CD4-positive, alpha-beta T cell treated with Interleukin-1 beta for 1 hour (primary cell): ENCODE measurements around the gene CCDC154.
"Not testable (repeated sequence)": the region's sequence is repeated elsewhere in the genome, so short reads cannot be mapped to it uniquely, and the experiment has no call there.

Experiments used
- DNase-seq, 2 donors: peaks; one replicate each; pipeline ENCODE4 v3.0.0-alpha.2; 2020 to 2022

Gene CCDC154

DNA sequence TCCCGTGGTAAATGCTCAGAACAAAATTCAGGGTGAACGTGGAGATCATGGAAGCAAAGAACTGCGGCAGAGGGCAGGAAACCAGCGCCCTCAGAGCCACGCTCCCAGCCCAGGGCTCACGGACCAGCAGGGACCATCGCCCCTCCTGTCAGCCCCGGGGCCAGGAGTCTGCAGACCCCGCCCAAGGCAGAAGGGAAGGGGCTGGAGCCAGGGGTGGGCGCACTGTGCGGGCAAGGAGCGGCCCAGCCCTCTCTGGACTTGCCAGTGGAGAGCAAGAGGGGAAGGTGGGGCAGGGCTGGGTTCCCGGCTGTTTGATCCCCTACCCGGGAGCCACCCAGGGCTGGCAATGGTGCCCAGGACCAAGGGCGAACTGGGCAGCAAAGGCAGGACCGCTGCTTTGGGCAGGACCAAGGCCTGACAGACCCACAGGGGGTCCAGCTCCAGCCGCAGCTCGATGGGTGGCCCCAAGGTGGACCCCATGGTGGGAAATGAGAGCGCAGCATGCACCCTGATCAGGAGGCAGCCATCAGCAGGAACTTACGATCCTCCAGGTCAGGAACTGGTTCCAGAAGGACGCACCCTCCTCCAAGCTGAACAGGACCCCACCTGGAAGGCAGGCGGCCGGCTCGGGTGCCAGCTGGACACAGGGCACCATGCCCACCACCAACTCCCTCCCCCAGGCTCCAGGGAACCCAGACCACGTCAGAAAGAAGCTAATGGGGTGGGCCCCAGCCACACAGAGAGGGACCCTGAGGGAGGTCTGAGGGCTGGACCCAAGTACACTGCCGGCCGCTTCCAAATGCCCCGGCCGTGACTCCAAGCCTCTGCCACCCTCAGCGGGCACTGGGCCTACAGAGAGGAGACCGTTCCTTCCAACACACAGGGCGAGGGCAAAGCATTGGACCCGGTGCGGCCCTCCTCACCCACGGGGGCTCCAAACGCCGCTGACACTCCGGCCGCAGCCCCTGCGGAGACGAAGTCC is 11.1 kb upstream of the CCDC154 start:
- no peak for DNase-seq

DNA sequence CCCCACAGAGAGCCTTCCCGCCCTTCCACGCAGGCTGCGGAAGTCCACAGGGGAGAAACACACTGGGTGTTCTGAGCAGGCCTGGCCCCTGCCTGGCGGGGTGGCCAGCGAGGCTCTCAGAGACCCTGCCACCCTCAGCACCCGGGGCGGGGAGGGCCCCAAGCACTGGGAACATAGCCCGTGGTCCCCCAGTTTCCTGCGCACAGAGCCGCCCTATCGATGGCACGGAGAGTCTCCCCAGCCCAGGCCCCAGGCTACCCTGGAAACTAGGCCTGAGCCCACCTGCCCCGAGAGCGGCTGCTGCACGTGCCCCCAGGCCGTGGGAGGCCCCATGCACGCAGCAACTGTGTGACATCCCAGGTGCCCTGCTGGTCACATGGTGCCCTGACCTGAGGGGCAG is 10.2 kb upstream of the CCDC154 start:
- no peak for DNase-seq

- no peak for DNase-seq
These were observed 9.0 kb upstream of the CCDC154 start for GRCh38 chr16:1453316-1453715.

GRCh38 chr16:1452530-1452929 is 8.2 kb upstream of the CCDC154 start:
- DNase-seq = no peak

GRCh38 chr16:1451702-1452392 is 7.5 kb upstream of the CCDC154 start:
- DNase-seq = no peak

GRCh38 chr16:1450841-1451240 is 6.5 kb upstream of the CCDC154 start:
- no peak for DNase-seq

DNA sequence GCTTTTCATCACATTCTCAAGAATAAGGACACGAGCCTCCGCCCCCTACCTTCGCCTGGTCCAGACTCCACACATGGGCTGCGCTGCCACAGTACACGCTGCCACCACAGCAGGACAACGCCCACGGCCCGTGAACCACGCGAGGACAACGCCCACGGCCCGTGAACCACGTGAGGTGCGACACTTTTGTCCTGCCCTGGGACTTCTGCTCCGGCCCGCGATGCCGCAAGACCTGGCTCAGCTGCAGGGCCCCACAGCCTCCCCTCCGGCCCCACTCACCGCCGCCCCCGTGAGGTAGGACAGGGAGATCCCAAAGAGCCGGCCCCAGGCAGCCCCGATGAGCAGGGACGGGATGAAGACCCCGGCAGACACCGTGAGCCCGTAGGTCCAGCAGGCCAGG is 5.9 kb upstream of the CCDC154 start:
- no peak for DNase-seq

GRCh38 chr16:1449201-1449788 is 4.9 kb upstream of the CCDC154 start:
- DNase-seq = no peak

- no peak for DNase-seq
These were observed 4.3 kb upstream of the CCDC154 start for GRCh38 chr16:1448536-1449116.

DNA sequence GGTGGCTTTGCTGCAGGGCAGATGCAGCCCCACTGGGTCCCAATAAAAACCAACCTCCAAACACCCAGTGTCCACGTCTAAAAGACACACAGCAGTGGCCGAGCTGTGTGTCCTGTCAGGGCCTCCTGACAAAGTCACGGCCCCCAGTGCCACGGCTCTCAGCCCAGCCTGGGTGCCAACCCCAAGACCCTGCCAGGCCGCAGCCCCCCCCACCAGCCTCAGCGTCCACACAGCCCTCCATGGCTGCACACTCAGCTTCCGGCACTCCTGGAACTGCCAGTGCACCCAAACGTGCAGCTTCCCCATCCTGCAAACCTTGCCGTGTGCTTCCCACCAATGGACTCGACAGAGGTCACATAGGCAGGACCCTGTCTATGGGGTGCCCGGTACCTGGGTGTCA is 3.6 kb upstream of the CCDC154 start:
- no peak for DNase-seq

- DNase-seq = no peak
These were observed 2.1 kb upstream of the CCDC154 start for GRCh38 chr16:1446296-1447080.

DNA sequence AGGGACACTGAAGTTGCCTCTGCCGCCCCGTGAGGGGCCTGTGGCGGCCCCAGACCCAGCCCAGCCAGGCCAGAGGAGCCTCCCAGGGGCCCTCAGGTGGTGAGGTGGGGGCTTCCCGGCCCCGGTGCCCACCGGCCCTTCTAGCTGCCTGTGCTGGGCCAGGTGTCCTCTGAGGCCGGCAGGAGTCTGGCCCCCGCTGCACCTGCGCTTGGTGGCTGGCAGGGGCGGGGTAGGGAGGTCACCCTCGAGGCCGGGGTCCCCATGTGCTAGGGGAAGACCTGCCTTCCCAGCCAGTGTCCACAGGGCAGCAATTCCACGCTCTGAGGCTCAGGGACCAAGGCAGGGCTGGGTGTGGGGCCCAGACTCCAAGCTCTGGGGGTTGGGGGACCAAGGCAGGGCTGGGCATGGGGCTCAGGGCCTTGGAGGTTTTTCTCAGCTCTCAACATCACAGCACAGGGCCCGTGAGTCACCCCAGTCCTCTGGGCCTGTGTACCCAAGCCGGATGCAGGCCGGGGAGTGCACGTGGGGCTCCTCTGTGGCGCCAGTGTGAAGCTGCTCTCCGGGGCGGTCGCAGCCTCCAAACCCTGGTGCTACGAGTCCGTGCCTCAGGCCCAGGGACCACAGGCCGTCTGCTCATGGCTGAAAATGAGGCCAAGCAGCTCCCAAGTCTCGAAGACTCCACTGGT is 1.3 kb upstream of the CCDC154 start:
- DNase-seq = no peak

- peak in 1 of 2 donors; percentile 24 for DNase-seq
These were observed 568 bp upstream of the CCDC154 start for GRCh38 chr16:1444730-1445517.

DNA sequence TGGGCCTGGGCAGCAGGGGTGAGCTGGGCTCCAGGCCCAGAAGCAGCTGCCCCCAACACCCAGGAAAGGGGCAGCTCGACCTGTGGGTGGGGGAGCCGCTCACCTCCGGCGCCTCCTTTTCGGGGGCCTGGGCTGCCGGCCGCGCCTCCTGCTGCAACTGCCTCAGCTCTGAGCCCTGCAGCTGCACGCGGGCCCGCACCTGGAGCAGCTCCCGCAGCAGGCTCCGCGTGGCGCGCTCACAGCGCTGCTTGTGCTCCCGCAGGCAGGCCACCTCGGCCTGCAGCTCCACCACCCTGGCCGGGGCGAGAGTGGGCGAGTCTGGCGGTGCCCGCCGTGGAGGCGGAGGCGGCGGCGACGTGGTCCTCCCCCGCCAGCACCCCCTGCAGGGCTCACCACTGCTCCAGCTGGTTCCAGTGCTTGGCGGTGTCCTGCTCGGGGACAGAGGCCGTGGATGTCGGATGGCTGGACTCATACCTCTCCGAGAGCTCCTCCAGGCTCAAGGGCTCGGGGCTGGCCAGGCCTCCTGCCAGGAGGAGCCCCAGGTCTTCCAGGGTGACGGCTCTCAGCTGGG is 868 bp downstream of the CCDC154 start:
- no peak for DNase-seq

DNA sequence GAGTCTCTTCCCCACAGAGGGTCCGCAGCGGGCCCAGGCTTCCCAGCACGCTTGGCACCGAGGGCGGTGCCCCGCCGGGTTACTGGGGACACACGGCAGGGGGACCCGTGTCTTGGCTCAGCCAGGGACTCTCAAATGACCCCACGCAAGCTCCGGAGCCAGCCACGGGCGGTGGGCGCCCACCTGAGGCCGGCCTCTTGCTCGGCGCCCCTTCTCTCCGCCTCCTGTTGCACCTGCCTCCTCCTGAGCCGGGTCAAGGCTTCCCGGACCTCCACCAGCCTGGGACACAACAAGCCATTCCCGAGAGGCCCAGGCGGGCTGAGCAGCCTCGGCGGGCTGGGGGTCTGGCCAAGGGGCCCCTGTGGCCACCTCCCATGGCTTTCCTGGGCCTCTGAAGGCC is 1.7 kb downstream of the CCDC154 start:
- no peak for DNase-seq

GRCh38 chr16:1441391-1441829 is 2.9 kb downstream of the CCDC154 start:
- no peak for DNase-seq

GRCh38 chr16:1439699-1440074 is 4.7 kb downstream of the CCDC154 start:
- DNase-seq = not testable (repeated sequence)

DNA sequence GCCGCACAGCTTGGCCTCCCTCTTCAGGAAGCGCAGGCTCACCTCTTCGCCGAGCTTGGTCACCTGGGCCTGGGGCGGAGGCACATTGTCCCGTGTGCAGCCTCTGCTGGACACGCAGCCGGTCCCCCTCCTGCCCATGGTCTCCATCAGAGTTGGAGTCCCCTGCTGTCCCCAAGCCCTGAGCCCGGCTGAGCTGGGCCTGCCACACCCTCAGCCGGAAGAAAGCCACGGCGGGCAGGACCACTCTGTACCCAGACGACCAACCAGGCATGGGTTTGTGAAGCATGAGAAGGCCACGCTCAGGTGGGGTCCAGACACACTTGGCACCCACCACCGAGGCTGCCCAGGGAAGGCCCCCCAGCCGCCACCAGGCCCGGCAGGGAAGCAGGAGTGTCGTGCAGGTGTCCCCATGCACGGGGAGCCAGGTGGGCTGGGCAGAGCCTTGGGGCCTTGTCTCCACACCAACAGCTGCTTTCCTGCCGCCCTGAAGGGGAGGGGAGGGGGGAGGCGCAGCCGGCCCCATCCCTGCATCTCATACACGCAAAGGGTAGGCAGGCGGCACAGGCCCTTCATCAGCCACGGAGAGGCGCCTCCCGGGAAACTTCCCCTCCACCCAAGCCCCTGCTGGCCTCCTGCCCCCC is 5.2 kb downstream of the CCDC154 start:
- DNase-seq = no peak

DNA sequence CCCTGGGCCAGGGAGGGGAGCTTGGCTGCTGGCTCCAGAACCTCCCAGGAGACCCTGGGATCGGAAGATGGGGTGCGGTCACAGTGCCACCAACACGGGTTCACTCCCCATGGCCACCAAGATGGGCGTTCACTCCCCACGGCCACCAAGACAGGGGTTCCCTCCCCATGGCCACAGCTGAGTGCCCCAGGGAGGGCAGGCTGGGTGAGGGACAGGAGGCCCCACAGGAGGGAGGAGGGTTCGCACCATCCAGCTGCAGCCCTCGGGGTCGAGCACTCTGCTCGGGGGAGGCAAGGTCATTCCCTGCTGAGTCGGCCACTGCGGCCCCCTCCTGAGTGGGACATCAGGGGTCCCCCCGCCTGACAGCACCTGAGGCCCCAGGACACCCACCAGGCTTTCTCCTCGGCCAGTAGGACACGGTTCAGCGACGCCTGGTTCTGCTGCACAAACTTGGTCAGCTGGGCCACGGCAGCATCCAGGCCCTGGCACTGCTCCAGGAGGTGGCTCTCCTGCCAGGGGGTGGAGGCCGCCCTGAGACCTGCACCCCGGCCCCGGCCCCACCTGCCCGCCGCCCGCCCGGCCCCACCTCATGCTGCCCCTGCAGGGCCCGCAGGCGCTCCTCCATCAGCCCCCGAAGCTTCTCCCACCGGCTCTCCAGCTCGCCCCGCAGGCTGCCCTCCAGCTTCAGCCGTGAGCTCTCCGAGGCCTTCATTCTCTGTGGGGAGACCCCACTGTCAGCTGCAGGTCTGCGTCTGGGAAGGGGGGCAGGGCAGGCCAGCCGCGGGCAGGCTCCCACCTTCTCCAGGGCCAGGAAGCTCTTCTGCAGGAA is 5.9 kb downstream of the CCDC154 start:
- no peak for DNase-seq
